ENCODE measurements around the gene ARHGEF39.

- TF ChIP-seq, protein P1, sequence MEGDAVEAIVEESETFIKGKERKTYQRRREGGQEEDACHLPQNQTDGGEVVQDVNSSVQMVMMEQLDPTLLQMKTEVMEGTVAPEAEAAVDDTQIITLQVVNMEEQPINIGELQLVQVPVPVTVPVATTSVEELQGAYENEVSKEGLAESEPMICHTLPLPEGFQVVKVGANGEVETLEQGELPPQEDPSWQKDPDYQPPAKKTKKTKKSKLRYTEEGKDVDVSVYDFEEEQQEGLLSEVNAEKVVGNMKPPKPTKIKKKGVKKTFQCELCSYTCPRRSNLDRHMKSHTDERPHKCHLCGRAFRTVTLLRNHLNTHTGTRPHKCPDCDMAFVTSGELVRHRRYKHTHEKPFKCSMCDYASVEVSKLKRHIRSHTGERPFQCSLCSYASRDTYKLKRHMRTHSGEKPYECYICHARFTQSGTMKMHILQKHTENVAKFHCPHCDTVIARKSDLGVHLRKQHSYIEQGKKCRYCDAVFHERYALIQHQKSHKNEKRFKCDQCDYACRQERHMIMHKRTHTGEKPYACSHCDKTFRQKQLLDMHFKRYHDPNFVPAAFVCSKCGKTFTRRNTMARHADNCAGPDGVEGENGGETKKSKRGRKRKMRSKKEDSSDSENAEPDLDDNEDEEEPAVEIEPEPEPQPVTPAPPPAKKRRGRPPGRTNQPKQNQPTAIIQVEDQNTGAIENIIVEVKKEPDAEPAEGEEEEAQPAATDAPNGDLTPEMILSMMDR (IDR thresholded peaks at IDR 0.05) = no peak
- TF ChIP-seq POLR2A (IDR thresholded peaks at IDR 0.05) (no peak), EP300 (IDR thresholded peaks at IDR 0.05) (no peak)
These were observed 21.5 kb upstream of the ARHGEF39 start for GRCh38 chr9:35686222-35687203.

Data from tibial nerve (tissue), 4 donors.